Ishikawa (cell line): ENCODE data around the gene DET1.

Experiments
- CEBPB ChIP-seq: IDR thresholded peaks from 2 replicates; pipeline ENCODE4 v1.6.1; 2012
- CREB1 ChIP-seq: IDR thresholded peaks from 2 replicates; pipeline ENCODE4 v1.6.1; 2012; ENCODE audit warnings: low read depth
- EGR1 ChIP-seq: IDR thresholded peaks from 2 replicates; pipeline ENCODE4 v1.6.1; 2012
- EP300 ChIP-seq: IDR thresholded peaks from 2 replicates; pipeline ENCODE4 v1.6.1; 2012; ENCODE audit warnings: borderline replicate concordance
- FOXM1 ChIP-seq: IDR thresholded peaks from 2 replicates; pipeline ENCODE4 v1.6.1; 2012; ENCODE audit warnings: low read depth, borderline replicate concordance
- MAX ChIP-seq: IDR thresholded peaks from 2 replicates; pipeline ENCODE4 v1.6.1; 2012
- NFIC ChIP-seq: IDR thresholded peaks from 2 replicates; pipeline ENCODE4 v1.6.1; 2012
- RAD21 ChIP-seq: IDR thresholded peaks from 2 replicates; pipeline ENCODE4 v1.6.1; 2012; ENCODE audit warnings: low read depth
- REST ChIP-seq: IDR thresholded peaks from 2 replicates; pipeline ENCODE4 v1.6.1; 2012; ENCODE audit warnings: low read depth, mild to moderate bottlenecking
- TAF1 ChIP-seq: IDR thresholded peaks from 2 replicates; pipeline ENCODE4 v1.6.1; 2012; ENCODE audit warnings: low read depth, mild to moderate bottlenecking
- TCF12 ChIP-seq: IDR thresholded peaks from 2 replicates; pipeline ENCODE4 v1.6.1; 2012; ENCODE audit warnings: low read depth
- TEAD4 ChIP-seq: IDR thresholded peaks from 2 replicates; pipeline ENCODE4 v1.6.1; 2012
- USF1 ChIP-seq: IDR thresholded peaks from 2 replicates; pipeline ENCODE4 v1.6.1; 2012
- YY1 ChIP-seq: IDR thresholded peaks from 2 replicates; pipeline ENCODE4 v1.6.1; 2012; ENCODE audit warnings: low read depth
- ZBTB7A ChIP-seq: IDR thresholded peaks from 2 replicates; pipeline ENCODE4 v1.6.1; 2012; ENCODE audit warnings: low read depth

Gene DET1

GRCh38 chr15:88580532-88580931 lies 34.1 kb upstream of the DET1 start:
- TF ChIP-seq FOXM1, result no peak
- TF ChIP-seq TEAD4, result no peak
- no peak for TF ChIP-seq CREB1
- no peak for TF ChIP-seq EGR1
- TF ChIP-seq RAD21, result no peak

GRCh38 chr15:88579322-88579721 lies 32.8 kb upstream of the DET1 start:
- no peak for TF ChIP-seq EP300

GRCh38 chr15:88574655-88575054 lies 28.2 kb upstream of the DET1 start:
- no peak for TF ChIP-seq FOXM1
- no peak for TF ChIP-seq RAD21
- no peak for TF ChIP-seq NFIC
- no peak for TF ChIP-seq ZBTB7A
- TF ChIP-seq TCF12, result no peak
- no peak for TF ChIP-seq EP300
- no peak for TF ChIP-seq TAF1
- TF ChIP-seq EGR1, result no peak
- no peak for TF ChIP-seq MAX
- no peak for TF ChIP-seq CREB1
- TF ChIP-seq CEBPB, result no peak
- no peak for TF ChIP-seq REST
- no peak for TF ChIP-seq USF1

GRCh38 chr15:88574077-88574476 lies 27.6 kb upstream of the DET1 start:
- TF ChIP-seq FOXM1, result no peak
- no peak for TF ChIP-seq EP300
- TF ChIP-seq EGR1, result no peak
- TF ChIP-seq RAD21, result no peak
- TF ChIP-seq TCF12, result no peak
- TF ChIP-seq ZBTB7A, result no peak
- TF ChIP-seq TEAD4, result no peak
- TF ChIP-seq REST, result no peak
- TF ChIP-seq TAF1, result no peak
- TF ChIP-seq CREB1, result no peak
- no peak for TF ChIP-seq NFIC
- TF ChIP-seq USF1, result no peak
- TF ChIP-seq CEBPB, result no peak
- no peak for TF ChIP-seq YY1
- TF ChIP-seq MAX, result no peak

GRCh38 chr15:88571852-88572259 lies 25.4 kb upstream of the DET1 start:
- TF ChIP-seq YY1 (no peak), USF1 (peak; percentile 14; the same call in 1 of the 2 replicates), RAD21 (no peak), ZBTB7A (no peak)

- TF ChIP-seq CEBPB (no peak), MAX (no peak), YY1 (no peak), TAF1 (no peak), EP300 (no peak), RAD21 (no peak), TCF12 (no peak)
Observed at GRCh38 chr15:88571153-88571851, 24.8 kb upstream of the DET1 start.
